Karpas-422 (cell line): ENCODE measurements around the gene NBR1. TPM values are rescaled to one million over a fixed set of nuclear protein-coding genes. Genes with fewer than 3 reads are reported as not detected.

Experiments used
- DNase-seq: peaks from one replicate; pipeline ENCODE4 v3.0.0-alpha.2; 2015
- H2AFZ ChIP-seq: fragments of 200-600 bp; sonication (generic); 2 replicates; pipeline ENCODE4 v1.6.1; 2014; ENCODE audit warnings: antibody characterized with exemption, low read length, mixed read lengths
- H3K27ac ChIP-seq: fragments of 200-600 bp; sonication (generic); 2 replicates; pipeline ENCODE4 v1.5.1; 2014; ENCODE audit warnings: mild to moderate bottlenecking, low read length, moderate library complexity
- H3K27me3 ChIP-seq: fragments of 200-600 bp; sonication (generic); 2 replicates; pipeline ENCODE4 v1.6.1; 2014; ENCODE audit warnings: low read length, mixed read lengths
- H3K36me3 ChIP-seq: fragments of 200-600 bp; sonication (generic); 2 replicates; pipeline ENCODE4 v1.6.1; 2014; ENCODE audit warnings: low read length, mixed read lengths; ENCODE audit not compliant: insufficient read depth
- H3K4me1 ChIP-seq: fragments of 200-600 bp; sonication (generic); 2 replicates; pipeline ENCODE4 v1.6.1; 2014; ENCODE audit warnings: mild to moderate bottlenecking, low read length, mixed read lengths
- H3K4me2 ChIP-seq: fragments of 200-600 bp; sonication (generic); 2 replicates; pipeline ENCODE4 v1.6.1; 2014; ENCODE audit warnings: low read length, low read depth, mild to moderate bottlenecking; ENCODE audit not compliant: poor library complexity, severe bottlenecking
- H3K4me3 ChIP-seq: fragments of 200-600 bp; sonication (generic); 2 replicates; pipeline ENCODE4 v1.5.1; 2014; ENCODE audit warnings: mild to moderate bottlenecking, antibody characterized with exemption, low read length, mixed read lengths
- H3K79me2 ChIP-seq: fragments of 200-600 bp; sonication (generic); 2 replicates; pipeline ENCODE4 v1.6.1; 2014; ENCODE audit warnings: mild to moderate bottlenecking, low read length, mixed read lengths
- H3K9ac ChIP-seq: fragments of 200-600 bp; sonication (generic); 2 replicates; pipeline ENCODE4 v1.6.0; 2014; ENCODE audit warnings: low read length
- H3K9me2 ChIP-seq: fragments of 200-600 bp; sonication (generic), shearing (Covaris generic); replicated peaks from 2 replicates; pipeline ENCODE4 v1.6.0; 2014; ENCODE audit warnings: mild to moderate bottlenecking, low read length, moderate library complexity; ENCODE audit not compliant: insufficient read depth
- H3K9me3 ChIP-seq: fragments of 300-700, 200-600 bp; sonication (generic); 2 replicates; pipeline ENCODE4 v1.6.1; 2014; ENCODE audit warnings: low read length, mixed read lengths
- H4K20me1 ChIP-seq: fragments of 200-600 bp; sonication (generic); 2 replicates; pipeline ENCODE4 v1.6.1; 2014; ENCODE audit warnings: mild to moderate bottlenecking, antibody characterized with exemption, low read length, low read depth; ENCODE audit not compliant: insufficient read depth
- total RNA-seq: library from RNA; depleted of rRNA; stranded (reverse); fragments of >200 nt; shearing (Covaris generic); gene quantifications from 2 replicates; pipeline ENCODE4 v1.2.3, GENCODE V29; 2014; ENCODE audit warnings: low replicate concordance

The NBR1 gene
- total RNA-seq, 1 experiment from 2014 or later, result 49.5 TPM

GRCh38 chr17:43213545-43213944 is 42.5 kb downstream of the NBR1 start:
- H3K4me3 ChIP-seq, result no peak overlapping the region; the same call in 1 of the 2 replicates
- H3K4me1 ChIP-seq, result peaks cover 28% of the 10 kb centered on the region
- no peaks in the 10 kb centered on the region for H3K9me2 ChIP-seq
- H2AFZ ChIP-seq, result no peak overlapping the region
- H3K36me3 ChIP-seq, result 0 out of 2 replicates have a peak, but pooled peaks cover 4% of the 10 kb centered on the region
- peaks cover 8% of the 10 kb centered on the region for H3K79me2 ChIP-seq
- H3K9me3 ChIP-seq, result no peaks in the 10 kb centered on the region
- H4K20me1 ChIP-seq, result no peaks in the 10 kb centered on the region
- no peaks in the 10 kb centered on the region for H3K27me3 ChIP-seq
- no peak overlapping the region; the same call in 1 of the 2 replicates for H3K27ac ChIP-seq
- no peak for DNase-seq
- no peak overlapping the region for H3K9ac ChIP-seq
- peak overlapping the region; percentile 96 for H3K4me2 ChIP-seq

GRCh38 chr17:43215341-43215740 is 44.3 kb downstream of the NBR1 start:
- H3K9me3 ChIP-seq, result no peaks in the 10 kb centered on the region
- no peak for DNase-seq
- H3K79me2 ChIP-seq, result peaks cover 8% of the 10 kb centered on the region
- no peak overlapping the region for H2AFZ ChIP-seq
- peaks cover 22% of the 10 kb centered on the region for H3K4me1 ChIP-seq
- no peak overlapping the region for H3K27ac ChIP-seq
- H3K4me3 ChIP-seq, result no peak overlapping the region
- no peaks in the 10 kb centered on the region for H3K9me2 ChIP-seq
- no peaks in the 10 kb centered on the region for H3K36me3 ChIP-seq
- H3K27me3 ChIP-seq, result no peaks in the 10 kb centered on the region
- H3K9ac ChIP-seq, result no peak overlapping the region
- no peaks in the 10 kb centered on the region for H4K20me1 ChIP-seq
- H3K4me2 ChIP-seq, result no peak overlapping the region

DNA sequence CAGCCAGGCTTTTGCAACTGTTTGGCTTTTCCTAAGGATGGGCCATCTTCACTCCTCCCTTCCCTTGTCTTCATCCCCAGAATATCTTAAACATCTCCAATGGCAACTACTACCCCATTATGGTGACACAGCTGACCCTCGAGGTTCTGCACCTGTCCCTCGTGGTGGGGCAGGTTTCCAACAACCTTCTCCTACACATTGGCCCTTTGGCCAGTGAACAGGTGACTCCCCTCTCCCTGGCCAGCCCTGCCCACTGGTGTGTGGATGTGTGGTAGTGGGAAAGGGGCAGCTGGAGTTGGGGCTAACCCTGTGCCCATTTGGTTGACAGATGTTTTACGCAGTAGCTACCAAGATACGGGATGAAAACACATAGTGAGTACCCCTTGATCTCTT is 45.4 kb downstream of the NBR1 start:
- Histone ChIP-seq H3K9me3 (no peaks in the 10 kb centered on the region), H3K9me2 (no peaks in the 10 kb centered on the region), H2AFZ (no peak overlapping the region), H3K9ac (no peak overlapping the region), H3K27ac (no peak overlapping the region), H3K27me3 (no peaks in the 10 kb centered on the region), H3K4me2 (no peak overlapping the region), H3K4me1 (peaks cover 13% of the 10 kb centered on the region), H3K36me3 (no peaks in the 10 kb centered on the region), H4K20me1 (no peaks in the 10 kb centered on the region), H3K79me2 (peaks cover 8% of the 10 kb centered on the region), H3K4me3 (no peak overlapping the region)
- peak; percentile 16 for DNase-seq

GRCh38 chr17:43216762-43217613 is 46.0 kb downstream of the NBR1 start:
- no peaks in the 10 kb centered on the region for H3K9me3 ChIP-seq
- no peaks in the 10 kb centered on the region for H3K9me2 ChIP-seq
- peaks cover 13% of the 10 kb centered on the region for H3K4me1 ChIP-seq
- peaks cover 7% of the 10 kb centered on the region for H3K79me2 ChIP-seq
- H3K4me3 ChIP-seq, result no peak overlapping the region
- DNase-seq, result peak; percentile 24
- no peaks in the 10 kb centered on the region for H4K20me1 ChIP-seq
- H3K27me3 ChIP-seq, result no peaks in the 10 kb centered on the region
- H3K27ac ChIP-seq, result no peak overlapping the region
- no peaks in the 10 kb centered on the region for H3K36me3 ChIP-seq
- no peak overlapping the region for H2AFZ ChIP-seq
- H3K4me2 ChIP-seq, result no peak overlapping the region
- no peak overlapping the region for H3K9ac ChIP-seq

- peaks cover under 1% of the 10 kb centered on the region for H3K79me2 ChIP-seq
- H2AFZ ChIP-seq, result no peak overlapping the region
- H3K4me2 ChIP-seq, result no peak overlapping the region
- no peaks in the 10 kb centered on the region for H4K20me1 ChIP-seq
- peaks cover 8% of the 10 kb centered on the region for H3K4me1 ChIP-seq
- H3K9me3 ChIP-seq, result no peaks in the 10 kb centered on the region
- peak; percentile 6 for DNase-seq
- no peak overlapping the region for H3K4me3 ChIP-seq
- H3K9me2 ChIP-seq, result no peaks in the 10 kb centered on the region
- H3K36me3 ChIP-seq, result no peaks in the 10 kb centered on the region
- no peak overlapping the region for H3K27ac ChIP-seq
- no peak overlapping the region for H3K9ac ChIP-seq
- H3K27me3 ChIP-seq, result no peaks in the 10 kb centered on the region
Observed at GRCh38 chr17:43217614-43218087, 46.6 kb downstream of the NBR1 start.

GRCh38 chr17:43219001-43219400 is 48.0 kb downstream of the NBR1 start:
- Histone ChIP-seq H3K9me3 (no peaks in the 10 kb centered on the region), H3K27ac (no peak overlapping the region), H3K4me3 (no peak overlapping the region), H2AFZ (no peak overlapping the region), H3K79me2 (no peaks in the 10 kb centered on the region), H3K36me3 (no peaks in the 10 kb centered on the region), H3K27me3 (no peaks in the 10 kb centered on the region), H3K9me2 (no peaks in the 10 kb centered on the region), H4K20me1 (no peaks in the 10 kb centered on the region), H3K4me2 (no peak overlapping the region), H3K9ac (no peak overlapping the region), H3K4me1 (no peaks in the 10 kb centered on the region)
- no peak for DNase-seq

- DNase-seq, result no peak
- H3K36me3 ChIP-seq, result no peaks in the 10 kb centered on the region
- no peaks in the 10 kb centered on the region for H3K4me1 ChIP-seq
- H2AFZ ChIP-seq, result no peak overlapping the region
- H3K79me2 ChIP-seq, result no peaks in the 10 kb centered on the region
- no peak overlapping the region for H3K27ac ChIP-seq
- no peaks in the 10 kb centered on the region for H3K9me3 ChIP-seq
- no peak overlapping the region for H3K9ac ChIP-seq
- no peaks in the 10 kb centered on the region for H3K27me3 ChIP-seq
- H3K9me2 ChIP-seq, result no peaks in the 10 kb centered on the region
- no peak overlapping the region for H3K4me2 ChIP-seq
- no peak overlapping the region for H3K4me3 ChIP-seq
- no peaks in the 10 kb centered on the region for H4K20me1 ChIP-seq
Observed at GRCh38 chr17:43219746-43220380, 48.8 kb downstream of the NBR1 start.

DNA sequence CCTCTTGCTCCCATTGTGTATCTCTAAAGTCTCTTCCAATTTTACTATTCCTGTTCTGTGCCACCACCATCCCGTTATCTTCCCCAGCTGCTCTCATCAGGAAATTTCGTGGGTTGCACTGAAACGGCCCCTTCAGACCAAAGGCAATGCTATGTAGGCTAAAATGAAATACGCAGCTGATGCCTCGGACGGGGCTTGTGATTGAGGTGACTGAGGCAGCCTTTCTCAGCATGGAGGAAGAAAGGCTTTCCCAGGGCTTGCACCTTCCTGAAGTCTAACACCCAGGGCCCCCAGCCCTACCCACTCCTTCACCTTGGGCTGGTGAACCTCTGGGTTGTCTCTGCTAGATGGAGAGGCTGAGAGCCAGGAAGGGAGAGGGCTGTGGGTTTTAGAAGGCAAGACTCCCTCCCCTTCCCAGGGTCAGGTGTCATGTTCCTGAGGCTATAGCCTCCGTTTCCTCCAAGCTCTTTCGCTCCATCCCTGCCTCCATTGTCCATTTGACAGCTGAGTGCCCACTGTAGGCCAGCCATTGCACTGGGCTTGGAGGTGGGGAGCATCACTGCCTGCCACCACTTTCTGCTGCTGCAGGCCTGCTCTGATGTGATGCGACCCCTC is 49.6 kb downstream of the NBR1 start:
- no peak overlapping the region for H3K9ac ChIP-seq
- H3K27ac ChIP-seq, result no peak overlapping the region
- no peak overlapping the region for H2AFZ ChIP-seq
- no peak for DNase-seq
- no peak overlapping the region for H3K4me2 ChIP-seq
- H3K4me3 ChIP-seq, result no peak overlapping the region
- no peaks in the 10 kb centered on the region for H3K9me3 ChIP-seq
- no peaks in the 10 kb centered on the region for H3K79me2 ChIP-seq
- no peaks in the 10 kb centered on the region for H3K36me3 ChIP-seq
- H3K9me2 ChIP-seq, result no peaks in the 10 kb centered on the region
- H4K20me1 ChIP-seq, result no peaks in the 10 kb centered on the region
- no peaks in the 10 kb centered on the region for H3K4me1 ChIP-seq
- no peaks in the 10 kb centered on the region for H3K27me3 ChIP-seq
